Karpas-422 (cell line): ENCODE data around the gene FTCD. TPM values are rescaled to one million over a fixed set of nuclear protein-coding genes. Genes with fewer than 3 reads are reported as not detected.

Experiments
- DNase-seq: peaks from one replicate; pipeline ENCODE4 v3.0.0-alpha.2; 2015
- H2AFZ ChIP-seq: fragments of 200-600 bp; sonication (generic); 2 replicates; pipeline ENCODE4 v1.6.1; 2014; ENCODE audit warnings: antibody characterized with exemption, low read length, mixed read lengths
- H3K27ac ChIP-seq: fragments of 200-600 bp; sonication (generic); 2 replicates; pipeline ENCODE4 v1.5.1; 2014; ENCODE audit warnings: mild to moderate bottlenecking, low read length, moderate library complexity
- H3K27me3 ChIP-seq: fragments of 200-600 bp; sonication (generic); 2 replicates; pipeline ENCODE4 v1.6.1; 2014; ENCODE audit warnings: low read length, mixed read lengths
- H3K36me3 ChIP-seq: fragments of 200-600 bp; sonication (generic); 2 replicates; pipeline ENCODE4 v1.6.1; 2014; ENCODE audit warnings: low read length, mixed read lengths; ENCODE audit not compliant: insufficient read depth
- H3K4me1 ChIP-seq: fragments of 200-600 bp; sonication (generic); 2 replicates; pipeline ENCODE4 v1.6.1; 2014; ENCODE audit warnings: mild to moderate bottlenecking, low read length, mixed read lengths
- H3K4me2 ChIP-seq: fragments of 200-600 bp; sonication (generic); 2 replicates; pipeline ENCODE4 v1.6.1; 2014; ENCODE audit warnings: low read length, low read depth, mild to moderate bottlenecking; ENCODE audit not compliant: poor library complexity, severe bottlenecking
- H3K4me3 ChIP-seq: fragments of 200-600 bp; sonication (generic); 2 replicates; pipeline ENCODE4 v1.5.1; 2014; ENCODE audit warnings: mild to moderate bottlenecking, antibody characterized with exemption, low read length, mixed read lengths
- H3K79me2 ChIP-seq: fragments of 200-600 bp; sonication (generic); 2 replicates; pipeline ENCODE4 v1.6.1; 2014; ENCODE audit warnings: mild to moderate bottlenecking, low read length, mixed read lengths
- H3K9ac ChIP-seq: fragments of 200-600 bp; sonication (generic); 2 replicates; pipeline ENCODE4 v1.6.0; 2014; ENCODE audit warnings: low read length
- H3K9me2 ChIP-seq: fragments of 200-600 bp; sonication (generic), shearing (Covaris generic); replicated peaks from 2 replicates; pipeline ENCODE4 v1.6.0; 2014; ENCODE audit warnings: mild to moderate bottlenecking, low read length, moderate library complexity; ENCODE audit not compliant: insufficient read depth
- H3K9me3 ChIP-seq: fragments of 300-700, 200-600 bp; sonication (generic); 2 replicates; pipeline ENCODE4 v1.6.1; 2014; ENCODE audit warnings: low read length, mixed read lengths
- H4K20me1 ChIP-seq: fragments of 200-600 bp; sonication (generic); 2 replicates; pipeline ENCODE4 v1.6.1; 2014; ENCODE audit warnings: mild to moderate bottlenecking, antibody characterized with exemption, low read length, low read depth; ENCODE audit not compliant: insufficient read depth
- total RNA-seq: library from RNA; depleted of rRNA; stranded (reverse); fragments of >200 nt; shearing (Covaris generic); gene quantifications from 2 replicates; pipeline ENCODE4 v1.2.3, GENCODE V29; 2014; ENCODE audit warnings: low replicate concordance

FTCD gene
- total RNA-seq, 1 experiment from 2014 or later = not detected

GRCh38 chr21:46126309-46127238 lies 28.8 kb downstream of the FTCD start:
- no peaks in the 10 kb centered on the region for H3K27me3 ChIP-seq
- H3K36me3 ChIP-seq = no peaks in the 10 kb centered on the region
- H3K4me3 ChIP-seq = no peak overlapping the region
- H3K9ac ChIP-seq = no peak overlapping the region
- no peaks in the 10 kb centered on the region for H3K79me2 ChIP-seq
- H3K4me2 ChIP-seq = no peak overlapping the region
- no peak overlapping the region for H2AFZ ChIP-seq
- H3K9me3 ChIP-seq = no peaks in the 10 kb centered on the region
- H4K20me1 ChIP-seq = no peaks in the 10 kb centered on the region
- DNase-seq = no peak
- no peaks in the 10 kb centered on the region for H3K9me2 ChIP-seq
- peaks cover 4% of the 10 kb centered on the region; the same call in 1 of the 2 replicates for H3K4me1 ChIP-seq
- H3K27ac ChIP-seq = no peak overlapping the region

- DNase-seq = no peak
- no peaks in the 10 kb centered on the region for H4K20me1 ChIP-seq
- no peaks in the 10 kb centered on the region for H3K27me3 ChIP-seq
- no peak overlapping the region for H2AFZ ChIP-seq
- H3K4me2 ChIP-seq = no peak overlapping the region
- H3K9me2 ChIP-seq = no peaks in the 10 kb centered on the region
- no peak overlapping the region for H3K4me3 ChIP-seq
- H3K4me1 ChIP-seq = peaks cover 4% of the 10 kb centered on the region; the same call in 1 of the 2 replicates
- H3K36me3 ChIP-seq = no peaks in the 10 kb centered on the region
- H3K9ac ChIP-seq = no peak overlapping the region
- H3K27ac ChIP-seq = no peak overlapping the region
- no peaks in the 10 kb centered on the region for H3K9me3 ChIP-seq
- no peaks in the 10 kb centered on the region for H3K79me2 ChIP-seq
These were observed 29.5 kb downstream of the FTCD start for GRCh38 chr21:46125846-46126301.

DNA sequence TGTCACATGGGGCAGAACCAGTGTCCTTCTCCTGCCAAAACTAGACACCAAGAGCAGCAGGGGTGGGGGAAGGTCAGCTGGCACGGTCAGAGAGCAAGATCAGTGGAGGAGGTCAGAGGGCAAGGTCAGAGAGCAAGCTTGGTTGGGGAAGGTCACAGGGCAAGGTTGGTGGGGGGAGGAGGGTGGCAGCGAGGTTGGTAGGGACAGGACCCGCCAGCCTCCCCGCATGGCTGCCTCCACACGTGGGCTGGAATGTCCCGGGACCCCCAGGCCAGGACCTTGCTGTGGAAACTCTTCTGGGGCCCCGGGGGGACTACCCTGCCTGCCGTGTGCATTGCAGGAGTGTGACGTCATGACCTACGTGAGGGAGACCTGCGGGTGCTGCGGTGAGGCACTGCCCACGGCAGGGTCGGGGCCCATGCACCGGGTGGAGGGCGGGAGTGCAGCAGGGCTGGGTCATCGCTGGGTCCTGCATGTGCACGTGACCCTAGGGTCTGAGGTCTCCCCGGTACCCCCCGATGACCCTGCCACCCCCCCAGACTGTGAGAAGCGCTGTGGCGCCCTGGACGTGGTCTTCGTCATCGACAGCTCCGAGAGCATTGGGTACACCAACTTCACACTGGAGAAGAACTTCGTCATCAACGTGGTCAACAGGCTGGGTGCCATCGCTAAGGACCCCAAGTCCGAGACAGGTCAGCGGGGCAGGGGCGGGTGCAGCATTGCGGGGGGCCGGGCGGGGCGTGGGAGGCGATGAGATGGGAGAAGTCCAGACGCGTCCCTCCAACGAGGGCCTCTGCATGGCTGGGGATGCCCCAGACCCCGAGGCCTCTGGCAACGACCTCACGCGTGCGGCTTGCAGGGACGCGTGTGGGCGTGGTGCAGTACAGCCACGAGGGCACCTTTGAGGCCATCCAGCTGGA lies 30.2 kb downstream of the FTCD start:
- H3K4me1 ChIP-seq = peaks cover 4% of the 10 kb centered on the region; the same call in 1 of the 2 replicates
- H3K9me2 ChIP-seq = no peaks in the 10 kb centered on the region
- no peaks in the 10 kb centered on the region for H3K9me3 ChIP-seq
- H3K27me3 ChIP-seq = no peaks in the 10 kb centered on the region
- no peaks in the 10 kb centered on the region for H3K79me2 ChIP-seq
- H2AFZ ChIP-seq = no peak overlapping the region
- no peak overlapping the region for H3K27ac ChIP-seq
- H3K4me2 ChIP-seq = no peak overlapping the region
- H4K20me1 ChIP-seq = no peaks in the 10 kb centered on the region
- no peak overlapping the region for H3K4me3 ChIP-seq
- no peaks in the 10 kb centered on the region for H3K36me3 ChIP-seq
- no peak for DNase-seq
- no peak overlapping the region for H3K9ac ChIP-seq

- no peak for DNase-seq
- H4K20me1 ChIP-seq = no peaks in the 10 kb centered on the region
These were observed 31.1 kb downstream of the FTCD start for GRCh38 chr21:46124083-46124925.

DNA sequence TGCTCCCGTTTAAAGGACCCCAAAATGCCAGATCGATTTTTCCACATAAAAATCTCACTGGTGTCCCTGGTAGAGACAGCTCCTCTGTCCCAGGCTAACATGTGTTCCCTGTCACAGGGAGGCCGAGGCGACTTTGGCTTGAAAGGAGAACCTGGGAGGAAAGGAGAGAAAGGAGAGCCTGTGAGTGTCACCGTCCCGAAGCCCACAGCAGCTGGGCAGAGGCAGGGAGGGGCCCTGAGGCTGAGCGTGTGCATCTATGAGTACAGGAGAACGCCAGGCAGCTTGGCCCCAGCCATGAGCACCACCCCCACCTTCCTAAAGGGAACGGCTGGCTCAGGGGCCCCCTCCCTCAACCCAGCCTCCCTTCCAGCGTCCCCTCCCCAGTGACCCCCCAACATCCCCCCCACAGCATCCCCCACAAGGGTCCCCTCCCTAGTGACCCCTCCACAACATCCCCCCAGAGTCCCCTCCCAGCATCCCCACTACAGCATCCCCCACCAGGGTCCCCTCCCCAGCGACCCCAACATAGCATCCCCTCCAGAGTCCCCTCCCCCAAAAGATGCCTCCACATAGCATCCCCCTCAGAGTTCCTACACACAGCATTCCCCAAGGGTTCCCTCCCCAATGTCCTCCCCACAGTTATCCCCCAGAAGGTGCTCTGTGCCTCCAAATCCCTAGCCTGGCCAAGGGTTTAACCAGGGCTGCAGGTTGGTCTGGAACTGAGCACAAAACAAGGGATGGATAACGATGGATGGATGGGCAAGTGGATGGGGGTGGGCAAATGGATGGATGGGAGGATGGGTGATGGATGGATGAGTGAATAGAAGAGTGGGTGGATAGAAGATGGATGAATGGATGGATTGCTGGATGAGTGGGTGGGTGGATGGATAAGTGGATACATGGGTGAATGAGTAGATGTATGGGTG lies 32.4 kb downstream of the FTCD start:
- no peaks in the 10 kb centered on the region for H3K9me3 ChIP-seq
- no peak for DNase-seq
- H3K27ac ChIP-seq = no peak overlapping the region
- H3K9me2 ChIP-seq = no peaks in the 10 kb centered on the region
- H3K4me3 ChIP-seq = no peak overlapping the region
- no peaks in the 10 kb centered on the region for H3K79me2 ChIP-seq
- H3K9ac ChIP-seq = no peak overlapping the region
- H3K4me2 ChIP-seq = no peak overlapping the region
- no peaks in the 10 kb centered on the region for H3K27me3 ChIP-seq
- no peaks in the 10 kb centered on the region for H3K36me3 ChIP-seq
- H3K4me1 ChIP-seq = peaks cover 4% of the 10 kb centered on the region; the same call in 1 of the 2 replicates
- H2AFZ ChIP-seq = no peak overlapping the region
- H4K20me1 ChIP-seq = no peaks in the 10 kb centered on the region

More at GRCh38 chr21:46124083-46124925, 31.1 kb downstream of the FTCD start:
- Histone ChIP-seq H3K9me2 (no peaks in the 10 kb centered on the region), H3K9me3 (no peaks in the 10 kb centered on the region), H3K79me2 (no peaks in the 10 kb centered on the region), H3K27ac (no peak overlapping the region), H3K4me1 (peaks cover 4% of the 10 kb centered on the region; the same call in 1 of the 2 replicates), H3K4me3 (no peak overlapping the region), H3K9ac (no peak overlapping the region), H3K36me3 (no peaks in the 10 kb centered on the region), H3K4me2 (no peak overlapping the region), H3K27me3 (no peaks in the 10 kb centered on the region), H2AFZ (no peak overlapping the region)

DNA sequence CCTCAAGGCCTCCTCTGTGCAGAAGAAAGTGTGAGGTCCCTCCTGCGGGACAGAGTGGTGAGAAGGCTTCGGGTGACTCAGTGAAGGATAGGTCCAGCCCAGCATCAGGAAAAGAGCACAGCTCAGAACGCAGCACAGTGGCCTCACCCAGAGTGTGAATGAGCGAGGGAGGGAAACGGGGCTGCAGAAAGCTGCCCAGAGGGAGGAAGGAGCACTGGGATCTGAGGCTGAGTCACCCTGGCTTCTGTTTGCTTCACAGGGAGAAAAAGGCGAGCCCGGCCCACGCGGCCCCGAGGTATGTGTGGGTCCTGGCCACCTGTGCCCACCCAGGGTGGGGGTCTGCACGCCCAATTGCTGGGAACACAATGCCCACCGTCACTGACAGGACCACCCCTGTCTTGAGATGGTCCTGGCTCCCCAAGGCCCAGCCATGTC lies 33.1 kb downstream of the FTCD start:
- H3K27me3 ChIP-seq = no peaks in the 10 kb centered on the region
- no peak overlapping the region for H2AFZ ChIP-seq
- no peaks in the 10 kb centered on the region for H4K20me1 ChIP-seq
- H3K9me2 ChIP-seq = no peaks in the 10 kb centered on the region
- no peaks in the 10 kb centered on the region for H3K9me3 ChIP-seq
- H3K36me3 ChIP-seq = no peaks in the 10 kb centered on the region
- H3K4me1 ChIP-seq = peaks cover 4% of the 10 kb centered on the region; the same call in 1 of the 2 replicates
- no peak overlapping the region for H3K4me2 ChIP-seq
- H3K9ac ChIP-seq = no peak overlapping the region
- no peak for DNase-seq
- no peak overlapping the region for H3K4me3 ChIP-seq
- no peaks in the 10 kb centered on the region for H3K79me2 ChIP-seq
- no peak overlapping the region for H3K27ac ChIP-seq
